Cerebellar cortex (tissue), 1 donor: Measurements from ENCODE around the gene CFC1B.
"Not testable (repeated sequence)": the region's sequence is repeated elsewhere in the genome, so short reads cannot be mapped to it uniquely, and the experiment has no call there.

Experiments used
- DNase-seq: peaks from one replicate; pipeline ENCODE4 v3.0.0-alpha.2; 2015; ENCODE audit warnings: low spot score

CFC1B gene

GRCh38 chr2:130566165-130566564, 45.1 kb downstream of the CFC1B start:
- not testable (repeated sequence) for DNase-seq

DNA sequence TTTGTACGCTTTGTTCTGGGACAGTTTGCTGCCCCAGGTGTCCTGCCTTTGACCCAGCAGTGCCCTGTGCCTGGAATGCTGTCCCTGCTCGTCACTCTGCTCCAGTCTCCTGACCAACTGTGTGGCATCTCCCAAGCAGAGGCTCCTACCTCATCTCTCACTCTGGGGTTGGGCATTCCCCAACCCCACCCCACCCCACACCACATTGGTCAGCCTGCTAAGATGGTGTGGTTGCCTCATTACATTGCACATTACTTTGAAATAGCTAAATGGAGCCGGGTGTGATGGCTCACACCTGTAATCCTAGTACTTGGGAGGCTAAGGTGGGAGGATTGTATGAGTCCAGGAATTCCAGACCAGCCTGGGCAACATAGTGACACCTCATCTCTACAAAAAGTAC, 50.9 kb downstream of the CFC1B start:
- DNase-seq, result not testable (repeated sequence)

DNA sequence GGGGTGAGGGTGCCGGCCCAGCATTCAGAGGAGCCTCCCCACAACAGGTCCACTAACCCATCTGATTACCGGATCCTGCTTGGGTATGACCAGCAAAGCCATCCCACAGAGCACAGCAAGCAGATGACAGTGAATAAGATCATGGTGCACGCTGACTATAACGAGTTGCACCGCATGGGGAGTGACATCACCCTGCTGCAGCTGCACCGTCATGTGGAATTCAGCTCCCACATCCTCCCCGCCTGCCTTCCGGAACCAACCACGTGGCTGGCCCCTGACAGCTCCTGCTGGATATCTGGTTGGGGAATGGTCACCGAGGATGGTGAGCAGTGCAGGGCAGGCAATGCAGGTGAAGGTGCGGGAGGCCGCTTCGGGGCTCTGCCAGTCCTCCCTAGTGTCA, 53.2 kb downstream of the CFC1B start:
- not testable (repeated sequence) for DNase-seq

GRCh38 chr2:130576209-130576784, 55.3 kb downstream of the CFC1B start:
- DNase-seq, result not testable (repeated sequence)

- DNase-seq, result not testable (repeated sequence)
These were observed 56.5 kb downstream of the CFC1B start for GRCh38 chr2:130577559-130577958.
